ENCODE data around the gene ZBTB45.

Gene ZBTB45

GRCh38 chr19:58555369-58555885, 35.8 kb upstream of the ZBTB45 start (continued):
- peak; percentile 94 for TF ChIP-seq SCRT2 (tag by site-specific recombination; IDR thresholded peaks at IDR 0.05)
- peak; percentile 92 for TF ChIP-seq SCRT1 (tag by site-specific recombination; IDR thresholded peaks at IDR 0.05; ENCODE audit: borderline replicate concordance)
- peak; percentile 9; the same call in 1 of the 2 replicates for TF ChIP-seq ZNF335 (tag by site-specific recombination; conservative IDR thresholded peaks at IDR 0.05)
- TF ChIP-seq ZNF121 (tag by site-specific recombination; IDR thresholded peaks at IDR 0.05), result no peak
- TF ChIP-seq, protein P1, sequence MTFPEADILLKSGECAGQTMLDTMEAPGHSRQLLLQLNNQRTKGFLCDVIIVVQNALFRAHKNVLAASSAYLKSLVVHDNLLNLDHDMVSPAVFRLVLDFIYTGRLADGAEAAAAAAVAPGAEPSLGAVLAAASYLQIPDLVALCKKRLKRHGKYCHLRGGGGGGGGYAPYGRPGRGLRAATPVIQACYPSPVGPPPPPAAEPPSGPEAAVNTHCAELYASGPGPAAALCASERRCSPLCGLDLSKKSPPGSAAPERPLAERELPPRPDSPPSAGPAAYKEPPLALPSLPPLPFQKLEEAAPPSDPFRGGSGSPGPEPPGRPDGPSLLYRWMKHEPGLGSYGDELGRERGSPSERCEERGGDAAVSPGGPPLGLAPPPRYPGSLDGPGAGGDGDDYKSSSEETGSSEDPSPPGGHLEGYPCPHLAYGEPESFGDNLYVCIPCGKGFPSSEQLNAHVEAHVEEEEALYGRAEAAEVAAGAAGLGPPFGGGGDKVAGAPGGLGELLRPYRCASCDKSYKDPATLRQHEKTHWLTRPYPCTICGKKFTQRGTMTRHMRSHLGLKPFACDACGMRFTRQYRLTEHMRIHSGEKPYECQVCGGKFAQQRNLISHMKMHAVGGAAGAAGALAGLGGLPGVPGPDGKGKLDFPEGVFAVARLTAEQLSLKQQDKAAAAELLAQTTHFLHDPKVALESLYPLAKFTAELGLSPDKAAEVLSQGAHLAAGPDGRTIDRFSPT (tag by site-specific recombination; IDR thresholded peaks at IDR 0.05), result no peak; the same call in 1 of the 2 replicates
- TF ChIP-seq, protein P2, sequence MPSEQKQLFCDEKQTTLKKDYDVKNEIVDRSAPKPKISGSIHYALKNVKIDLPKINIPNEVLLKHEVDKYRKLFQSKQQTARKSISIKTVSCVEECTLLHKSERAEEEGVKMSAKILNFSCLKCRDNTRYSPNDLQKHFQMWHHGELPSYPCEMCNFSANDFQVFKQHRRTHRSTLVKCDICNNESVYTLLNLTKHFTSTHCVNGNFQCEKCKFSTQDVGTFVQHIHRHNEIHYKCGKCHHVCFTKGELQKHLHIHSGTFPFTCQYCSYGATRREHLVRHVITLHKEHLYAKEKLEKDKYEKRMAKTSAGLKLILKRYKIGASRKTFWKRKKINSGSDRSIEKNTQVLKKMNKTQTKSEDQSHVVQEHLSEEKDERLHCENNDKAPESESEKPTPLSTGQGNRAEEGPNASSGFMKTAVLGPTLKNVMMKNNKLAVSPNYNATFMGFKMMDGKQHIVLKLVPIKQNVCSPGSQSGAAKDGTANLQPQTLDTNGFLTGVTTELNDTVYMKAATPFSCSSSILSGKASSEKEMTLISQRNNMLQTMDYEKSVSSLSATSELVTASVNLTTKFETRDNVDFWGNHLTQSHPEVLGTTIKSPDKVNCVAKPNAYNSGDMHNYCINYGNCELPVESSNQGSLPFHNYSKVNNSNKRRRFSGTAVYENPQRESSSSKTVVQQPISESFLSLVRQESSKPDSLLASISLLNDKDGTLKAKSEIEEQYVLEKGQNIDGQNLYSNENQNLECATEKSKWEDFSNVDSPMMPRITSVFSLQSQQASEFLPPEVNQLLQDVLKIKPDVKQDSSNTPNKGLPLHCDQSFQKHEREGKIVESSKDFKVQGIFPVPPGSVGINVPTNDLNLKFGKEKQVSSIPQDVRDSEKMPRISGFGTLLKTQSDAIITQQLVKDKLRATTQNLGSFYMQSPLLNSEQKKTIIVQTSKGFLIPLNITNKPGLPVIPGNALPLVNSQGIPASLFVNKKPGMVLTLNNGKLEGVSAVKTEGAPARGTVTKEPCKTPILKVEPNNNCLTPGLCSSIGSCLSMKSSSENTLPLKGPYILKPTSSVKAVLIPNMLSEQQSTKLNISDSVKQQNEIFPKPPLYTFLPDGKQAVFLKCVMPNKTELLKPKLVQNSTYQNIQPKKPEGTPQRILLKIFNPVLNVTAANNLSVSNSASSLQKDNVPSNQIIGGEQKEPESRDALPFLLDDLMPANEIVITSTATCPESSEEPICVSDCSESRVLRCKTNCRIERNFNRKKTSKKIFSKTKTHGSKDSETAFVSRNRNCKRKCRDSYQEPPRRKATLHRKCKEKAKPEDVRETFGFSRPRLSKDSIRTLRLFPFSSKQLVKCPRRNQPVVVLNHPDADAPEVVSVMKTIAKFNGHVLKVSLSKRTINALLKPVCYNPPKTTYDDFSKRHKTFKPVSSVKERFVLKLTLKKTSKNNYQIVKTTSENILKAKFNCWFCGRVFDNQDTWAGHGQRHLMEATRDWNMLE (tag by site-specific recombination; conservative IDR thresholded peaks at IDR 0.05; ENCODE audit: low read depth), result no peak
- no peak for TF ChIP-seq ZNF138 (tag by site-specific recombination; IDR thresholded peaks at IDR 0.05; ENCODE audit: borderline replicate concordance)

DNA sequence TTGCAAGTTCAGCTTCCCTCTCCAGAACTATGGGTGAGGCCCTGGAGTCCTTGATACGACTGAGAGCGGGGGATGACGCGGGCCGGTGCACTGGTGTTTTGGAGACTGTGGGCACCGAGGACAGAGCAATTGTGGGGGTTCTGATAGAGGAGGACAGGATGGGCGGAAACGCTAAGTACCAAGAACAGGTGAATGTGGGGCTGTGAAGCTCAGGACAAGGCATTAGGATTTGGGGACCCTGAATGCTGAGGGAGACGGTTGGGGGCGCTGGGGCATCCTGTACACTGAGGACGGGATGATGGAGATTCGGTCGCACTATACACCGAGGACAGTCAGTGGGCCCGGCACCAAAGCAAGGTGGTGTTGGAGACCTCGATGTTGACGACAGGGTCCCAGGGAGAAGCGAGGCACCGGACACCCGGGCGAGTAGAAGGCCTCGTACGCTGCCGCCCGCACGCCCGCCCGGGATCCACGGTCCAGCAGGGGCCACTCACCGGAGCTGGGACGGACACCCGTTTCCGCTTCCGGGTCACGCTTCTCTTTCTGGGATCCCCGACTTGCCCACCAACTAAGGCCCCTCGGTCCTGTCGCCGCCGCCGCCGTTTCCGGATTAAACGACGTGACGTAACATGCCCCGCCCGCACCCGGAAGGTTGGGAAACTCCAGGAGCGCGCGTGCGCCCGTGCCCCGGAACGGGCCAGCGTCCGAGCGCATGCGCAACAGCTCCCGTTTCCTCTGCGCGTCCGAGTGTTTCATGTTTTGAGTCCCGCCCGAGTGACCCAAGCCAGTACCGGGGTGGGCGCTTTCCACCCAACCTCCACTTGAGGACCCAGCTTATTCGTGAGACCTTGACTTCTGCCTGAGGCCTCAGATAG, 35.1 kb upstream of the ZBTB45 start, which contains the start of gene CHMP2A:
CHMP2A (minus strand) TSS at position 612 of the 875 bp plus-strand sequence. CDS start 893 bp downstream, outside the sequence.
- Histone ChIP-seq H3K9me3 (ENCODE audit: control insufficient read depth, insufficient read depth, low read depth, low read length) (no peaks in the 10 kb centered on the region), H3K4me3 (ENCODE audit: low read depth, low read length) (peak within 1 kb of the TSS; percentile 64), H3K4me1 (ENCODE audit: control insufficient read depth, insufficient read depth, low read length) (peaks cover 12% of the 10 kb centered on the region), H3K27ac (ENCODE audit: extremely low read depth, low read depth, low read length) (peak within 1 kb of the TSS; percentile 99), H3K36me3 (ENCODE audit: control insufficient read depth in 2 of 2, insufficient read depth in 1 of 2, low read length in 2 of 2) (peaks cover 33 to 62% of the 10 kb centered on the region in 2 experiments)
- CTCF ChIA-PET, result interaction anchor here (1.3 to 2.7 kb wide), 4 partner anchors 11 to 35 kb away, joined by 4 to 20 read pairs (median 8); partner anchors contain the start of genes TRIM28 and ZBTB45
- POLR2A ChIA-PET, result interaction anchor here (0.9 to 4.6 kb wide), 17 partner anchors 7 to 326 kb away, joined by 3 to 128 read pairs (median 5); partner anchors contain the start of genes TRIM28, ZBTB45, ZNF446 and ZNF497
- TF ChIP-seq, protein P3, sequence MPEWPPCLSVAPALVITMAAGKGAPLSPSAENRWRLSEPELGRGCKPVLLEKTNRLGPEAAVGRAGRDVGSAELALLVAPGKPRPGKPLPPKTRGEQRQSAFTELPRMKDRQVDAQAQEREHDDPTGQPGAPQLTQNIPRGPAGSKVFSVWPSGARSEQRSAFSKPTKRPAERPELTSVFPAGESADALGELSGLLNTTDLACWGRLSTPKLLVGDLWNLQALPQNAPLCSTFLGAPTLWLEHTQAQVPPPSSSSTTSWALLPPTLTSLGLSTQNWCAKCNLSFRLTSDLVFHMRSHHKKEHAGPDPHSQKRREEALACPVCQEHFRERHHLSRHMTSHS (tag by site-specific recombination; IDR thresholded peaks at IDR 0.05), result no peak
- no peak; the same call in 1 of the 2 replicates for TF ChIP-seq KLF10 (tag by site-specific recombination; IDR thresholded peaks at IDR 0.05)
- TF ChIP-seq ZNF292 (tag by site-specific recombination; IDR thresholded peaks at IDR 0.05; ENCODE audit: borderline replicate concordance, low read depth), result no peak
- TF ChIP-seq ZNF354C (tag by site-specific recombination; IDR thresholded peaks at IDR 0.05; ENCODE audit: borderline replicate concordance, low read depth), result no peak
- no peak for TF ChIP-seq ZNF558 (tag by site-specific recombination; IDR thresholded peaks at IDR 0.05)
- TF ChIP-seq ZNF830 (tag by site-specific recombination; IDR thresholded peaks at IDR 0.05; ENCODE audit: low read depth), result no peak
- peak; percentile 84 for TF ChIP-seq ZNF394 (tag by site-specific recombination; IDR thresholded peaks at IDR 0.05; ENCODE audit: borderline replicate concordance)
- TF ChIP-seq, protein P4, sequence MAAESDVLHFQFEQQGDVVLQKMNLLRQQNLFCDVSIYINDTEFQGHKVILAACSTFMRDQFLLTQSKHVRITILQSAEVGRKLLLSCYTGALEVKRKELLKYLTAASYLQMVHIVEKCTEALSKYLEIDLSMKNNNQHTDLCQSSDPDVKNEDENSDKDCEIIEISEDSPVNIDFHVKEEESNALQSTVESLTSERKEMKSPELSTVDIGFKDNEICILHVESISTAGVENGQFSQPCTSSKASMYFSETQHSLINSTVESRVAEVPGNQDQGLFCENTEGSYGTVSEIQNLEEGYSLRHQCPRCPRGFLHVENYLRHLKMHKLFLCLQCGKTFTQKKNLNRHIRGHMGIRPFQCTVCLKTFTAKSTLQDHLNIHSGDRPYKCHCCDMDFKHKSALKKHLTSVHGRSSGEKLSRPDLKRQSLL (tag by site-specific recombination; IDR thresholded peaks at IDR 0.05), result peak; percentile 51
- peak; percentile 35; the same call in 1 of the 2 replicates for TF ChIP-seq ZNF449 (tag by site-specific recombination; IDR thresholded peaks at IDR 0.05)
- TF ChIP-seq YY2 (tag by site-specific recombination; IDR thresholded peaks at IDR 0.05), result peak; percentile 30; the same call in 1 of the 2 replicates
- no peak; the same call in 1 of the 2 replicates for TF ChIP-seq ZNF501 (tag by site-specific recombination; IDR thresholded peaks at IDR 0.05)
- TF ChIP-seq, protein P5, sequence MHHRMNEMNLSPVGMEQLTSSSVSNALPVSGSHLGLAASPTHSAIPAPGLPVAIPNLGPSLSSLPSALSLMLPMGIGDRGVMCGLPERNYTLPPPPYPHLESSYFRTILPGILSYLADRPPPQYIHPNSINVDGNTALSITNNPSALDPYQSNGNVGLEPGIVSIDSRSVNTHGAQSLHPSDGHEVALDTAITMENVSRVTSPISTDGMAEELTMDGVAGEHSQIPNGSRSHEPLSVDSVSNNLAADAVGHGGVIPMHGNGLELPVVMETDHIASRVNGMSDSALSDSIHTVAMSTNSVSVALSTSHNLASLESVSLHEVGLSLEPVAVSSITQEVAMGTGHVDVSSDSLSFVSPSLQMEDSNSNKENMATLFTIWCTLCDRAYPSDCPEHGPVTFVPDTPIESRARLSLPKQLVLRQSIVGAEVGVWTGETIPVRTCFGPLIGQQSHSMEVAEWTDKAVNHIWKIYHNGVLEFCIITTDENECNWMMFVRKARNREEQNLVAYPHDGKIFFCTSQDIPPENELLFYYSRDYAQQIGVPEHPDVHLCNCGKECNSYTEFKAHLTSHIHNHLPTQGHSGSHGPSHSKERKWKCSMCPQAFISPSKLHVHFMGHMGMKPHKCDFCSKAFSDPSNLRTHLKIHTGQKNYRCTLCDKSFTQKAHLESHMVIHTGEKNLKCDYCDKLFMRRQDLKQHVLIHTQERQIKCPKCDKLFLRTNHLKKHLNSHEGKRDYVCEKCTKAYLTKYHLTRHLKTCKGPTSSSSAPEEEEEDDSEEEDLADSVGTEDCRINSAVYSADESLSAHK (tag by site-specific recombination; IDR thresholded peaks at IDR 0.05), result peak; percentile 41; the same call in 1 of the 2 replicates
